Measurements from ENCODE around the gene FOSL2.

The FOSL2 gene

GRCh38 chr2:28412625-28413151 is 20.0 kb downstream of the FOSL2 start:
- no peak for DNase-seq
- TF ChIP-seq GATA1 (IDR thresholded peaks at IDR 0.05; ENCODE audit: low read depth, low read length) (no peak), POLR2A (IDR thresholded peaks at IDR 0.05; ENCODE audit: low read length) (no peak)

- no peak for TF ChIP-seq GATA1 (IDR thresholded peaks at IDR 0.05; ENCODE audit: low read depth, low read length)
- no peak for TF ChIP-seq POLR2A (IDR thresholded peaks at IDR 0.05; ENCODE audit: low read length)
- DNase-seq = no peak
Observed at GRCh38 chr2:28413152-28413898, 20.7 kb downstream of the FOSL2 start.

- DNase-seq = no peak
- TF ChIP-seq POLR2A (IDR thresholded peaks at IDR 0.05; ENCODE audit: low read length) (no peak), GATA1 (IDR thresholded peaks at IDR 0.05; ENCODE audit: low read depth, low read length) (no peak)
Observed at GRCh38 chr2:28413899-28414295, 21.2 kb downstream of the FOSL2 start.

GRCh38 chr2:28414583-28414982 is 21.9 kb downstream of the FOSL2 start:
- no peak for DNase-seq
- TF ChIP-seq POLR2A (IDR thresholded peaks at IDR 0.05; ENCODE audit: low read length) (no peak), GATA1 (IDR thresholded peaks at IDR 0.05; ENCODE audit: low read depth, low read length) (no peak)

GRCh38 chr2:28415010-28415409 is 22.4 kb downstream of the FOSL2 start:
- DNase-seq = no peak
- no peak for TF ChIP-seq POLR2A (IDR thresholded peaks at IDR 0.05; ENCODE audit: low read length)
- TF ChIP-seq GATA1 (IDR thresholded peaks at IDR 0.05; ENCODE audit: low read depth, low read length) = no peak

- DNase-seq = no peak
- TF ChIP-seq GATA1 (IDR thresholded peaks at IDR 0.05; ENCODE audit: low read depth, low read length) = no peak
- no peak for TF ChIP-seq POLR2A (IDR thresholded peaks at IDR 0.05; ENCODE audit: low read length)
Observed at GRCh38 chr2:28415715-28416114, 23.1 kb downstream of the FOSL2 start.

- DNase-seq = no peak
- no peak for TF ChIP-seq GATA1 (IDR thresholded peaks at IDR 0.05; ENCODE audit: low read depth, low read length)
Observed at GRCh38 chr2:28419003-28419402, 26.3 kb downstream of the FOSL2 start.

- peak in 1 of 2 experiments; percentile 14 for DNase-seq
- TF ChIP-seq GATA1 (IDR thresholded peaks at IDR 0.05; ENCODE audit: low read depth, low read length) (no peak), POLR2A (IDR thresholded peaks at IDR 0.05; ENCODE audit: low read length) (no peak)
Observed at GRCh38 chr2:28419443-28420270, 27.0 kb downstream of the FOSL2 start.

GRCh38 chr2:28420722-28421121 is 28.1 kb downstream of the FOSL2 start:
- DNase-seq = no peak

GRCh38 chr2:28422908-28423741 is 30.5 kb downstream of the FOSL2 start:
- no peak for TF ChIP-seq POLR2A (IDR thresholded peaks at IDR 0.05; ENCODE audit: low read length)
- TF ChIP-seq GATA1 (IDR thresholded peaks at IDR 0.05; ENCODE audit: low read depth, low read length) = no peak
- DNase-seq = no peak

More at GRCh38 chr2:28420722-28421121, 28.1 kb downstream of the FOSL2 start:
- no peak for TF ChIP-seq POLR2A (IDR thresholded peaks at IDR 0.05; ENCODE audit: low read length)
- no peak for TF ChIP-seq GATA1 (IDR thresholded peaks at IDR 0.05; ENCODE audit: low read depth, low read length)

- TF ChIP-seq POLR2A (IDR thresholded peaks at IDR 0.05; ENCODE audit: low read length) (no peak), GATA1 (IDR thresholded peaks at IDR 0.05; ENCODE audit: low read depth, low read length) (no peak)
- DNase-seq = no peak
Observed at GRCh38 chr2:28423856-28424605, 31.4 kb downstream of the FOSL2 start.

- no peak for TF ChIP-seq GATA1 (IDR thresholded peaks at IDR 0.05; ENCODE audit: low read depth, low read length)
- no peak for TF ChIP-seq POLR2A (IDR thresholded peaks at IDR 0.05; ENCODE audit: low read length)
- no peak for DNase-seq
Observed at GRCh38 chr2:28424799-28425463, 32.3 kb downstream of the FOSL2 start.

- DNase-seq = no peak
- TF ChIP-seq GATA1 (IDR thresholded peaks at IDR 0.05; ENCODE audit: low read depth, low read length) = no peak
- no peak for TF ChIP-seq POLR2A (IDR thresholded peaks at IDR 0.05; ENCODE audit: low read length)
Observed at GRCh38 chr2:28425464-28425835, 32.8 kb downstream of the FOSL2 start.

Data from erythroblast (primary cell).